Measurements from ENCODE around the gene HDAC4. TPM values are rescaled to one million over a fixed set of nuclear protein-coding genes. Genes with fewer than 3 reads are reported as not detected.

Gene HDAC4
- total RNA-seq, 6 experiments from 2014 or later: 7.4 to 13.0 (median 9.5) TPM

DNA sequence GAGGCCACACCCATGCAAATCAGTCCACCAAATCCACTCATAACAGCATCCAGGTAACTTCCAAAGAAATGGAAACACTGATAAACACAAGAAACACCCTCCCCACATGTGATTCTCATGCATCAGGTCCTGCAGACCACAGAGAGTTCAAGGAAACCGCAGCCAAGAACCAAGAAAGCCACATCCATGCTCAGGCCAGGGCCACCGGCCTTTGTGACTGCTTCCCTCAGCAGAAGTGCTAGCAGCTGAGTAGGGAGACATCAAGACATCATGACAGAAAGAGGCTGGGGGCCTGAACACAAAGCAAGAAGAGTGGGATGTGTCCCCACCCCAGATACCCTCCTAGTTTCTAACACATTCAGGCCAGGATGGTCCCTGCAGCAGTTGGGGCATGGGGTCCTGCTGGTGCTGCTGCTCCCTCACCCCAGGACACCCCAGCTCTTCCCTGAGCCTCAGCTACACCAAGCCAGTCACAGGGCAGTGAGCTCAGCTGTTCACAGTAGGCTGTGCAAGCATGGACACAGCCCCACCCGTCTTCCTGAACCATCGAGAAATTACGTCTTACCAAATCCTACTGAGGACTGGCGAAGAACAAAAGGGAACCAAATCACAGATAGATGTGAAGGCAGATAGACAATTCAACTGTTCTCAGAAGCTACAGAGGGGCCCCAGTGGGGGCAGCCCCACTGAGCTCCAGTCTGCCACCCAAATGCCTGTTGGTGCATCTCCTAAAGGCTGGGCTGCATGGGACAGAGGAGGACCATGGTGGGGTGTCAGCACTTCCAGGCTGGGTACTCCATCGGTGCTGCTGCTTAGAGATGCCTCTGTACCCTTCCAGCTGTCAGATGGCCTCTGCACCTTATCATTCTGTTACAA is 60.9 kb downstream of the HDAC4 start:
- Mint-ChIP-seq H3K4me1 (ENCODE audit: low read depth) (no peaks in the 10 kb centered on the region), H3K4me3 (no peak overlapping the region), H3K36me3 (ENCODE audit: low read depth) (no peaks in the 10 kb centered on the region), H3K27ac (no peak overlapping the region), H3K27me3 (ENCODE audit: insufficient read depth) (no peaks in the 10 kb centered on the region), H3K9me3 (no peaks in the 10 kb centered on the region)
- TF ChIP-seq, protein P1, sequence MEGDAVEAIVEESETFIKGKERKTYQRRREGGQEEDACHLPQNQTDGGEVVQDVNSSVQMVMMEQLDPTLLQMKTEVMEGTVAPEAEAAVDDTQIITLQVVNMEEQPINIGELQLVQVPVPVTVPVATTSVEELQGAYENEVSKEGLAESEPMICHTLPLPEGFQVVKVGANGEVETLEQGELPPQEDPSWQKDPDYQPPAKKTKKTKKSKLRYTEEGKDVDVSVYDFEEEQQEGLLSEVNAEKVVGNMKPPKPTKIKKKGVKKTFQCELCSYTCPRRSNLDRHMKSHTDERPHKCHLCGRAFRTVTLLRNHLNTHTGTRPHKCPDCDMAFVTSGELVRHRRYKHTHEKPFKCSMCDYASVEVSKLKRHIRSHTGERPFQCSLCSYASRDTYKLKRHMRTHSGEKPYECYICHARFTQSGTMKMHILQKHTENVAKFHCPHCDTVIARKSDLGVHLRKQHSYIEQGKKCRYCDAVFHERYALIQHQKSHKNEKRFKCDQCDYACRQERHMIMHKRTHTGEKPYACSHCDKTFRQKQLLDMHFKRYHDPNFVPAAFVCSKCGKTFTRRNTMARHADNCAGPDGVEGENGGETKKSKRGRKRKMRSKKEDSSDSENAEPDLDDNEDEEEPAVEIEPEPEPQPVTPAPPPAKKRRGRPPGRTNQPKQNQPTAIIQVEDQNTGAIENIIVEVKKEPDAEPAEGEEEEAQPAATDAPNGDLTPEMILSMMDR (IDR thresholded peaks at IDR 0.05): no peak
- DNase-seq: no peak

DNA sequence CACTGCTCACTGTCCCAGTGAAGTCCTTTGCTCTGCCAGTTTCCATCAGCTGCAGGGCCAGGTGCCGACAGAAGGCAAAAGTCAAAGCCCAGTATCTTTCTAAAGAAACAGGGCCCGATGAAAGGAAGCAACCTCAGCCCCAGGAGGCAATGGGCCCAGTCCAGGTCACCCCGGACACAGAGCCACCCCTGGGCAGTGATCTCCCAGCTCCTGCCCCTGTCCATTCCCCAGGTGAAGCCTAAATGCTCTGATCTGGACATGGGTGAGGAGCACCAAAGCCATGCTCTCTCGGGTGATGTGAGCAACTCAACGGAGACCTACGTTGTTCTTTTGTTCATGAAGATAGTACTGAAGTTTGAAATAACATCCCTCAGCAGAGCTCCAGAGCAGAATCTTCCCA is 61.6 kb downstream of the HDAC4 start:
- Mint-ChIP-seq H3K27ac (no peak overlapping the region), H3K9me3 (no peaks in the 10 kb centered on the region), H3K4me3 (no peak overlapping the region), H3K36me3 (ENCODE audit: low read depth) (no peaks in the 10 kb centered on the region), H3K27me3 (ENCODE audit: insufficient read depth) (no peaks in the 10 kb centered on the region), H3K4me1 (ENCODE audit: low read depth) (no peaks in the 10 kb centered on the region)
- TF ChIP-seq, protein P1 (IDR thresholded peaks at IDR 0.05): no peak
- DNase-seq: no peak

DNA sequence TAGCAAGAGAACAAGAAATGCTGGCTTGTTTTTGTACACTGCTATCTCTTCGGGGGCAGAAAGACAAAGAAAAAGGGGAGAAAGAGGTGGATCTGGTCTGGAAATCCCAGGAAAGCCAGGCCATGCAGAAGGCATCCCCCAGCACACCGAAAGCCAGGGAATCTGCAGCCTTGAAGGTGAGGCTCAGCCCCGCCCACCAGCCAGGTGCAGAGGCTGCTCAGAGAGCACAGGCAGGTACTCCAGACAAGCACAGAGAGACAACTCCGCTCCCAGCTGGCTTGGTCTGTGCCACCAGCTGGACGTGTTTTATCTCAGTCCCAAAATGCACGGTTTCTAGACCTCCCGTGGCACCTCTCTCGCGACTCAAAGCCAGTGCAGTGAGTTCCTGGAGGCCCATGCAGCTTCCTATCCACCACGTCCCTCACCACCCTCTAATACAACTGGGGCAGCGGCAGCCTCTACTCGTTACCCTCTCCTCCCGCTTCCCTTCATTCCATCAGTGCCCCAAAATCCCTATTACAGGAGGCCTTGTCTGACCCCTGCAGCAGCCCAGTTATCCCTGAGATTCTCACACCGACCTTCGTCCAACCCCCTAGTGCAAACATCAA is 62.8 kb downstream of the HDAC4 start:
- Mint-ChIP-seq H3K27ac (no peak overlapping the region), H3K4me1 (ENCODE audit: low read depth) (peaks cover 2% of the 10 kb centered on the region), H3K27me3 (ENCODE audit: insufficient read depth) (no peaks in the 10 kb centered on the region), H3K9me3 (no peaks in the 10 kb centered on the region), H3K4me3 (no peak overlapping the region), H3K36me3 (ENCODE audit: low read depth) (no peaks in the 10 kb centered on the region)
- TF ChIP-seq, protein P1 (IDR thresholded peaks at IDR 0.05): no peak
- DNase-seq: no peak

DNA sequence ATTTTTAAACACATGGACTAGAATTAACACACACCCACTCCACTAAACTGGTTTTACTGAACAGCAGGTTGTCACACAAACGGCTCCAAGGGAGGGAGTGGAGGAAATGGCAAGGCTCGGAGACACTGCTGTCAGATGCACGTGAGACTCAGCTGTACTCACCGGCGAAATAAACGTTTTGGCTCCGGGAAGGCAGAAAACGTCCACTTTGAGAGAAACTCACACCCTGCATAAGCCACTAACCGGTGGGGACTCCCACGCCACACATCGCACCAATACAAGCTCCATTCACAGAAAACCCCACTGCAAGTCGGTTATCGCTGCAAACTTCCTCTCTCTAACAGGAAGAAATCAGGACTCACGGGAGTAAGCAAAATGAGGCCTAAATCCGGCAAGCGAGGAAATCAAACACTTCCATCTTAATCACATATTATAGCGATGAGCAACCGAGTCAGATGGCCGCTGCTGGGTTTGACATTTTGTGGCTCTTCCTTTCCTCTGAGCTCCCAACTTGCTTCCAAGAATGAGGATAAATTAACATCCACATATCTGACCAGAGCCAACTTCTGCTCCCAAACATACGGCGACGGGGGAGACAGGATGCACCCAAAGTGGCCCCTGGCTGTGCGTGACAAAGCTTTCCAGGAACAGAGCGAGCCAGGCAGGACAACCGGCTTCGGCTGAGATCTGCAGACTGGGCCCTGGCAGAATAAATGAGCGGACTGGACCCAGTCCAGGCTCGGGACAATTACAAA is 63.5 kb downstream of the HDAC4 start:
- no peak for DNase-seq
- Mint-ChIP-seq H3K27ac (no peak overlapping the region), H3K36me3 (ENCODE audit: low read depth) (no peaks in the 10 kb centered on the region), H3K4me1 (ENCODE audit: low read depth) (peaks cover 6% of the 10 kb centered on the region), H3K4me3 (no peak overlapping the region), H3K9me3 (no peaks in the 10 kb centered on the region), H3K27me3 (ENCODE audit: insufficient read depth) (no peaks in the 10 kb centered on the region)
- TF ChIP-seq, protein P1 (IDR thresholded peaks at IDR 0.05): no peak

DNA sequence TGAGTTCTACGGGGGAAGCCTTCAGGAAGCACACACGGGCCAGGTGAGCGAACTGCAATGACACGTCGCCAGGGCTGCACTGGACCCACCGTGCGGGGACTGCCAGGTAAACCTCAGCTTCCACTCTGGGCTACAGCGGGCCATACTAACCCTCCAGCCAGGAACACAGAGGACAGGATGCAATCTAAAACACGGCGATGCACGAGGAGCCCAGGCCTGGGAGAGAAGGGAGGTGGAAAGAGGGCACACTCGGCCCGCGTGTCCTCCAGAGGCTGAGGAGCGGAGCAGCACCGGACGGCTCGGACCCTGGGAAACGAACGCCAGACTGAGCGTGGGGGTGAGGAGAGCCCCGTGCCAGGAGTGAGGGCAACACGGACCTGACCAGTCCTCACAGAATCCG is 69.3 kb downstream of the HDAC4 start:
- Mint-ChIP-seq H3K4me1 (ENCODE audit: low read depth) (peaks cover 27% of the 10 kb centered on the region), H3K36me3 (ENCODE audit: low read depth) (no peaks in the 10 kb centered on the region), H3K4me3 (no peak overlapping the region), H3K27me3 (ENCODE audit: insufficient read depth) (no peaks in the 10 kb centered on the region), H3K27ac (no peak overlapping the region), H3K9me3 (no peaks in the 10 kb centered on the region)
- TF ChIP-seq, protein P1 (IDR thresholded peaks at IDR 0.05): no peak
- no peak for DNase-seq
